Naive thymus-derived CD4-positive, alpha-beta T cell (primary cell): Measurements from ENCODE around the gene GAS2. TPM values are rescaled to one million over a fixed set of nuclear protein-coding genes. Genes with fewer than 3 reads are reported as not detected.

ENCODE experiments used
- ATAC-seq: fragments of 150-1000 bp; cut with Tn5 transposase; 2 replicates; pipeline ENCODE4 v1.10.0; 2021; ENCODE audit warnings: mild to moderate bottlenecking, moderate library complexity
- CTCF ChIA-PET: fragments of 350-600 bp; sonication (Branson Sonifier 250); formaldehyde crosslinking; loops from one replicate; lab custom pipeline; 2021; ENCODE audit warnings: antibody characterized with exemption; lab: Charles Lee
- POLR2A ChIA-PET: fragments of 350-600 bp; sonication (Branson Sonifier 250); formaldehyde crosslinking; loops from one replicate; lab custom pipeline; 2021; ENCODE audit warnings: antibody characterized with exemption, inconsistent platforms; lab: Charles Lee
- DNase-seq, 9 donors: peaks; one replicate each; pipeline versions ENCODE4 v3.0.0 to v3.0.0-alpha.2; 2020 to 2022; ENCODE audit warnings: mixed read lengths in 1 of 9
- H3K27ac ChIP-seq: one replicate; pipeline ENCODE4 v1.7.0; 2013; ENCODE audit warnings: mild to moderate bottlenecking, low read depth, low read length, moderate library complexity
- H3K27me3 ChIP-seq, 2 donors: one replicate each; pipeline ENCODE4 v1.7.0; 2013; ENCODE audit warnings: low read length in 2 of 2, mild to moderate bottlenecking in 2 of 2, moderate library complexity in 2 of 2; ENCODE audit not compliant: control insufficient read depth in 2 of 2, insufficient read depth in 2 of 2
- H3K36me3 ChIP-seq, 3 experiments: 1 replicate in 2 of 3; 2 replicates in 1 of 3; pipeline ENCODE4 v1.7.0; 2013; ENCODE audit warnings: low read length in 3 of 3, mild to moderate bottlenecking in 3 of 3, moderate library complexity in 1 of 3; ENCODE audit not compliant: insufficient read depth in 3 of 3, control insufficient read depth in 2 of 3
- H3K4me1 ChIP-seq, 2 donors: one replicate each; pipeline ENCODE4 v1.7.0; 2013; ENCODE audit warnings: low read length in 2 of 2, mild to moderate bottlenecking in 2 of 2, moderate library complexity in 1 of 2; ENCODE audit not compliant: control insufficient read depth in 2 of 2, insufficient read depth in 2 of 2
- H3K4me3 ChIP-seq: 2 replicates; pipeline ENCODE4 v1.7.0; 2013; ENCODE audit warnings: mild to moderate bottlenecking, low read length
- H3K9me3 ChIP-seq, 3 experiments: 1 replicate in 2 of 3; 2 replicates in 1 of 3; pipeline ENCODE4 v1.7.0; 2013; ENCODE audit warnings: low read length in 3 of 3; ENCODE audit not compliant: control insufficient read depth in 2 of 3
- H3K27ac Mint-ChIP-seq, 9 donors: one replicate each; pipeline ENCODE4 v1.8.0; 2020 to 2022; ENCODE audit warnings: mixed read lengths in 9 of 9, mild to moderate bottlenecking in 8 of 9, moderate library complexity in 5 of 9, inconsistent platforms in 2 of 9
- H3K27me3 Mint-ChIP-seq, 5 donors: one replicate each; pipeline ENCODE4 v1.8.0; 2021 to 2022; ENCODE audit warnings: mixed read lengths in 5 of 5, mild to moderate bottlenecking in 1 of 5
- H3K36me3 Mint-ChIP-seq, 5 donors: one replicate each; pipeline ENCODE4 v1.8.0; 2020 to 2022; ENCODE audit warnings: mixed read lengths in 5 of 5, mild to moderate bottlenecking in 3 of 5, inconsistent platforms in 1 of 5
- H3K4me1 Mint-ChIP-seq, 7 donors: one replicate each; pipeline ENCODE4 v1.8.0; 2020 to 2022; ENCODE audit warnings: mixed read lengths in 7 of 7, mild to moderate bottlenecking in 3 of 7, inconsistent platforms in 1 of 7
- H3K4me3 Mint-ChIP-seq, 10 donors: one replicate each; pipeline ENCODE4 v1.8.0; 2020 to 2022; ENCODE audit warnings: mild to moderate bottlenecking in 10 of 10, mixed read lengths in 10 of 10, moderate library complexity in 6 of 10, inconsistent platforms in 2 of 10
- H3K9me3 Mint-ChIP-seq, 11 donors: one replicate each; pipeline ENCODE4 v1.8.0; 2020 to 2022; ENCODE audit warnings: mixed read lengths in 11 of 11, mild to moderate bottlenecking in 4 of 11, inconsistent platforms in 1 of 11, moderate library complexity in 1 of 11
- intact Hi-C, 2 donors: fragments of 100-400 bp; cut with micrococcal nuclease; formaldehyde crosslinking; loops; one replicate each; pipeline ENCODE4 v1.15.1; 2023
- polyA plus RNA-seq, 2 donors: library from polyadenylated mRNA; unstranded; fragments of 300-500 nt; fragmentation: Illumina TruSeq; gene quantifications; one replicate each; pipeline ENCODE4 v1.2.3, GENCODE V29; 2021
- total RNA-seq, 6 experiments: library from RNA in 5 of 6; stranded (reverse) in 5 of 6; gene quantifications; 1 replicate in 5 of 6; 2 replicates in 1 of 6; pipeline ENCODE4 v1.2.3 and lab custom pipeline; 2021 to 2026

GAS2 gene
- total and polyA plus RNA-seq, 7 experiments from 2014 or later, result 2.2 to 5.6 (median 4.2) TPM

GRCh38 chr11:22846726-22847125, 180.3 kb downstream of the GAS2 start:
- H3K4me3 Mint-ChIP-seq, result no peak overlapping the region
- CTCF ChIA-PET, result no interaction called here
- DNase-seq, result no peak
- no peaks in the 10 kb centered on the region for H3K27me3 Mint-ChIP-seq
- POLR2A ChIA-PET, result no interaction called here
- H3K9me3 ChIP-seq, result no peaks in the 10 kb centered on the region
- no peaks in the 10 kb centered on the region for H3K36me3 ChIP-seq
- no peak for ATAC-seq
- no peak overlapping the region for H3K4me3 ChIP-seq
- no peak overlapping the region for H3K27ac Mint-ChIP-seq
- H3K36me3 Mint-ChIP-seq, result peaks cover 0 to 44% (median 34%) of the 10 kb centered on the region in 5 donors
- H3K27ac ChIP-seq, result no peak overlapping the region
- H3K4me1 ChIP-seq, result no peaks in the 10 kb centered on the region
- no peaks in the 10 kb centered on the region for H3K27me3 ChIP-seq
- peaks cover 0 to 5% (median 0%) of the 10 kb centered on the region in 11 donors for H3K9me3 Mint-ChIP-seq
- peaks cover 0 to 2% (median 0%) of the 10 kb centered on the region in 7 donors for H3K4me1 Mint-ChIP-seq
- intact Hi-C loops, result no loop called here

DNA sequence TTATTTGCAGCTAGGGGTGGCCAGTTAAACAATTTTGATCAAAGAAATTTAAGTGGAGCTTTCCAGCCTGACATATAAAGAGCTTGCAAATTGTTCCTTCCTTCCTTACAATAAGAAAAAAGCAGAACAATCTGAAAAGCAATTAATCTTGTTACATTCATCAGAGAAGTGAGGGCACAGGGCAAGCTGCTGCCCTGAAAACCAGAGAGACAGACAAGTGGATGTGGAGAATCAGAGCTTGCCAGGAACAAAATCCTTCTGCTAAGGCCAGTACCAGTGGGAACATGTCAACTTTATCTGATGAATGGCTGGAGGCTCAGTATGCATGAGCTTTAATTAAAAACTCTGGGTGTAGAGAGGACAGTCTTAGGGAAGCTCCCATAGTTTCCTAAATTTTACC, 185.1 kb downstream of the GAS2 start:
- DNase-seq (no peak), ATAC-seq (no peak)
- Histone ChIP-seq H3K4me3 (no peak overlapping the region), H3K36me3 (no peaks in the 10 kb centered on the region), H3K27me3 (no peaks in the 10 kb centered on the region), H3K4me1 (no peaks in the 10 kb centered on the region), H3K27ac (no peak overlapping the region), H3K9me3 (no peaks in the 10 kb centered on the region)
- Mint-ChIP-seq H3K4me3 (no peak overlapping the region), H3K9me3 (peaks cover 0 to 15% (median 2%) of the 10 kb centered on the region in 11 donors), H3K36me3 (peaks cover 0 to 27% (median 19%) of the 10 kb centered on the region in 5 donors), H3K27me3 (no peaks in the 10 kb centered on the region), H3K27ac (no peak overlapping the region), H3K4me1 (peaks cover 0 to 2% (median 0%) of the 10 kb centered on the region in 7 donors)
- POLR2A ChIA-PET, result interaction anchor here (1.4 kb wide), 1 partner anchor 23 kb away, joined by 3 read pairs; no protein-coding TSS in a partner anchor
- intact Hi-C loops, result no loop called here
- CTCF ChIA-PET, result no interaction called here

DNA sequence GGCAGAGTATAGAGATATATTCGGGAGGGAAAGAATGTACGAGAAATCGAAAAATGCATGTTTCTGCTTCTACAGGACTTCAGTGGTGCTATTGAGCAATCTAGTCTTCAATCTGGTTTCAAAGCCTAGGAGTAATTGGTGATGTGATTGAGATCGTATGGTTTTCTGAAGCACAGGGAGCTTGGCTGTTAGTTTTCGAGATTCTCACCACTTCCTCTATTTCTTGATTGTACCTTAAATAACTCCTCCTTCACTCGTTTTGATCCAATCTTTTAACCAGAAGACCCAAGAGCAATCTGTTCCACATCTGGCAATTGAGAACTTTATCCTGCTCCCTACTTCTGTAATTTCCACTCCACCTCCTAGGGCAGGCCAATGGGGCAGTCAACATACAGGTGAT, 193.3 kb downstream of the GAS2 start:
- Histone ChIP-seq H3K27ac (no peak overlapping the region), H3K4me3 (no peak overlapping the region), H3K36me3 (no peaks in the 10 kb centered on the region), H3K9me3 (no peaks in the 10 kb centered on the region), H3K4me1 (no peaks in the 10 kb centered on the region), H3K27me3 (no peaks in the 10 kb centered on the region)
- POLR2A ChIA-PET, result interaction anchor here (0.8 kb wide), 1 partner anchor 17 kb away, joined by 4 read pairs; no protein-coding TSS in a partner anchor
- H3K27me3 Mint-ChIP-seq, result no peaks in the 10 kb centered on the region
- peaks cover 0 to 20% (median 18%) of the 10 kb centered on the region in 5 donors for H3K36me3 Mint-ChIP-seq
- H3K9me3 Mint-ChIP-seq, result no peaks in the 10 kb centered on the region
- ATAC-seq (no peak), DNase-seq (no peak)
- peaks cover 0 to 1% (median 0%) of the 10 kb centered on the region in 7 donors for H3K4me1 Mint-ChIP-seq
- H3K4me3 Mint-ChIP-seq, result no peak overlapping the region
- intact Hi-C loops, result no loop called here
- CTCF ChIA-PET, result no interaction called here
- no peak overlapping the region for H3K27ac Mint-ChIP-seq

DNA sequence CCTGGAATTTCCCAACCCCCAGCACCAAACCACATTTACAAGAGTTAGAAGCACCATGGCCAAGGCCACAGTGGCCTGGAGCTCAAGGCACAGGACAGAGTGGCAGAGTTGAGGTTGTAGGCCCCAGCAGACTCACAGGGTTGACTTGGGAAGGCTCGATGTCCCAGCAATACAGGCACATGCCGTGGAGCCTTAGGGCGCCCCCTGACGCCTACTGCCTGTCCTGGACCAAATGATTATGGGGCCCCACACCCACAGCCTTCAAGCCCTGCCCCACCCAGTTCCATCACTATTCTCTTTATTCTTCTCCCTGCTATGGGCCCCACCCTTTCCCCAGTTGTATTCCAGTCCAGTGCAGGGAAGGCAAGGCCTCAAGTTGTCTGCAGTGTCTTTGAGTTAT, 193.8 kb downstream of the GAS2 start, which contains the start of gene CCDC179:
Gene CCDC179, minus strand, starts transcription at position 234 of the 400 bp plus-strand sequence. Its CDS starts 53 bp downstream, at position 181.
- no peak within 1 kb of the TSS for H3K27ac Mint-ChIP-seq
- ATAC-seq, result no peak
- H3K4me1 ChIP-seq, result no peaks in the 10 kb centered on the region

More for the DNA sequence above, 193.8 kb downstream of the GAS2 start, which contains the start of gene CCDC179:
- H3K27me3 ChIP-seq, result no peaks in the 10 kb centered on the region
- Mint-ChIP-seq H3K4me1 (peaks cover 0 to 1% (median 0%) of the 10 kb centered on the region in 7 donors), H3K36me3 (peaks cover 0 to 21% (median 18%) of the 10 kb centered on the region in 5 donors), H3K27me3 (no peaks in the 10 kb centered on the region), H3K9me3 (no peaks in the 10 kb centered on the region), H3K4me3 (no peak within 1 kb of the TSS)
- intact Hi-C loops, result no loop called here
- H3K9me3 ChIP-seq, result no peaks in the 10 kb centered on the region
- DNase-seq, result no peak
- POLR2A ChIA-PET, result interaction anchor here (1.0 kb wide), 1 partner anchor 15 kb away, joined by 3 read pairs; no protein-coding TSS in a partner anchor
- no peak within 1 kb of the TSS for H3K27ac ChIP-seq
- H3K4me3 ChIP-seq, result no peak within 1 kb of the TSS
- peaks cover 0 to 2% (median 0%) of the 10 kb centered on the region in 3 experiments for H3K36me3 ChIP-seq
- CTCF ChIA-PET, result no interaction called here

Other genes starting within 250 kb of the GAS2 start
- 10 to 100 TPM in 3 of 5 experiments, 1 to 10 TPM in 2; 7.4 to 22.6 (median 19.5) TPM for gene FANCF, start 40.8 kb upstream of the GAS2 start, total RNA-seq
- 10 to 100 TPM; 21.8 to 25.1 TPM for gene FANCF, start 40.8 kb upstream of the GAS2 start, polyA plus RNA-seq
- gene SVIP, start 163.2 kb downstream of the GAS2 start, total RNA-seq, result 10 to 100 TPM; 33.4 to 70.6 (median 49.2) TPM
- 10 to 100 TPM; 33.5 to 42.8 TPM for gene SVIP, start 163.2 kb downstream of the GAS2 start, polyA plus RNA-seq
- gene CCDC179, start 193.9 kb downstream of the GAS2 start, total RNA-seq, result not detected
- not detected for gene CCDC179, start 193.9 kb downstream of the GAS2 start, polyA plus RNA-seq